ENCODE results near the gene DAPK2. TPM values are rescaled to one million over a fixed set of nuclear protein-coding genes. Genes with fewer than 3 reads are reported as not detected.

Gene DAPK2
- total and polyA plus RNA-seq, 2 experiments from 2014 or later = 5.8 to 7.5 TPM

- Histone ChIP-seq H3K4me3 (no peak overlapping the region), H4K20me1 (ENCODE audit: insufficient read depth) (no peaks in the 10 kb centered on the region), H3K4me2 (ENCODE audit: unreplicated experiment) (no peak overlapping the region), H3K9ac (no peak overlapping the region), H3K9me3 (ENCODE audit: low read depth) (no peaks in the 10 kb centered on the region), H3K4me1 (ENCODE audit: insufficient read depth) (peaks cover 22% of the 10 kb centered on the region), H3K79me2 (ENCODE audit: insufficient read depth) (no peaks in the 10 kb centered on the region), H2AFZ (no peak overlapping the region), H3K27me3 (replicated peaks; ENCODE audit: insufficient read depth) (no peaks in the 10 kb centered on the region), H3K9me2 (ENCODE audit: insufficient read depth) (no peaks in the 10 kb centered on the region), H3F3A (ENCODE audit: insufficient read depth) (0 out of 2 replicates have a peak, but pooled peaks cover 5% of the 10 kb centered on the region), H3K27ac (no peak overlapping the region), H3K36me3 (ENCODE audit: low read depth) (no peaks in the 10 kb centered on the region)
- 47 to 50% methylated on average over 1 of the region's 1 CpG for WGBS, 2 experiments (ENCODE audit: low coverage in 1 of 2, low lambda C conversion rate in 2 of 2, missing lambda C conversion rate in 2 of 2)
- in situ Hi-C loops (cut with MboI) = no loop called here
- DNase-seq = peak; percentile 20
- TF ChIP-seq EZH2phosphoT487 (IDR thresholded peaks at IDR 0.05; ENCODE audit: insufficient read depth, low read depth) = no peak
- TF ChIP-seq EZH2 (IDR thresholded peaks at IDR 0.05; ENCODE audit: insufficient read depth, poor library complexity, severe bottlenecking) = no peak
Observed at GRCh38 chr15:64023220-64023619, 23.1 kb downstream of the DAPK2 start.

- Histone ChIP-seq H3K27me3 (replicated peaks; ENCODE audit: insufficient read depth) (no peaks in the 10 kb centered on the region), H3K9me3 (ENCODE audit: low read depth) (no peaks in the 10 kb centered on the region), H3K4me2 (ENCODE audit: unreplicated experiment) (no peak overlapping the region), H4K20me1 (ENCODE audit: insufficient read depth) (no peaks in the 10 kb centered on the region), H3K27ac (no peak overlapping the region), H2AFZ (no peak overlapping the region), H3K4me3 (no peak overlapping the region), H3F3A (ENCODE audit: insufficient read depth) (peaks cover 10% of the 10 kb centered on the region; the same call in 1 of the 2 replicates), H3K9me2 (ENCODE audit: insufficient read depth) (no peaks in the 10 kb centered on the region), H3K79me2 (ENCODE audit: insufficient read depth) (no peaks in the 10 kb centered on the region), H3K9ac (no peak overlapping the region), H3K36me3 (ENCODE audit: low read depth) (no peaks in the 10 kb centered on the region), H3K4me1 (ENCODE audit: insufficient read depth) (peaks cover 29% of the 10 kb centered on the region)
- no peak for DNase-seq
- TF ChIP-seq EZH2phosphoT487 (IDR thresholded peaks at IDR 0.05; ENCODE audit: insufficient read depth, low read depth) (no peak), EZH2 (IDR thresholded peaks at IDR 0.05; ENCODE audit: insufficient read depth, poor library complexity, severe bottlenecking) (no peak)
- in situ Hi-C loops (cut with MboI) = no loop called here
- 93 to 97% methylated on average over 6 of the region's 6 CpGs for WGBS, 2 experiments (ENCODE audit: low coverage in 1 of 2, low lambda C conversion rate in 2 of 2, missing lambda C conversion rate in 2 of 2)
Observed at GRCh38 chr15:64022571-64022970, 23.7 kb downstream of the DAPK2 start.

- Histone ChIP-seq H3F3A (ENCODE audit: insufficient read depth) (peaks cover 16% of the 10 kb centered on the region; the same call in 1 of the 2 replicates), H3K4me2 (ENCODE audit: unreplicated experiment) (peak overlapping the region; percentile 0), H3K9me3 (ENCODE audit: low read depth) (no peaks in the 10 kb centered on the region), H3K9me2 (ENCODE audit: insufficient read depth) (no peaks in the 10 kb centered on the region), H3K4me1 (ENCODE audit: insufficient read depth) (peaks cover 35% of the 10 kb centered on the region), H4K20me1 (ENCODE audit: insufficient read depth) (no peaks in the 10 kb centered on the region), H3K79me2 (ENCODE audit: insufficient read depth) (no peaks in the 10 kb centered on the region), H3K27me3 (replicated peaks; ENCODE audit: insufficient read depth) (no peaks in the 10 kb centered on the region), H3K4me3 (no peak overlapping the region), H3K9ac (peak overlapping the region; percentile 17; the same call in 1 of the 2 replicates), H2AFZ (no peak overlapping the region), H3K36me3 (ENCODE audit: low read depth) (no peaks in the 10 kb centered on the region), H3K27ac (peak overlapping the region; percentile 9; the same call in 1 of the 2 replicates)
- in situ Hi-C loops (cut with MboI) = no loop called here
- TF ChIP-seq EZH2phosphoT487 (IDR thresholded peaks at IDR 0.05; ENCODE audit: insufficient read depth, low read depth) = 0 out of 2 replicates have a peak, but pooled peaks have one; percentile 44
- TF ChIP-seq EZH2 (IDR thresholded peaks at IDR 0.05; ENCODE audit: insufficient read depth, poor library complexity, severe bottlenecking) = no peak
- WGBS, 2 experiments (ENCODE audit: low coverage in 1 of 2, low lambda C conversion rate in 2 of 2, missing lambda C conversion rate in 2 of 2) = 30 to 40% methylated on average over 2 of the region's 2 CpGs
- DNase-seq = peak; percentile 76
Observed at GRCh38 chr15:64019764-64020163, 26.5 kb downstream of the DAPK2 start.

GRCh38 chr15:64017591-64018163, 28.6 kb downstream of the DAPK2 start:
- H3K4me2 ChIP-seq (ENCODE audit: unreplicated experiment) = peak overlapping the region; percentile 54
- no peaks in the 10 kb centered on the region for H3K9me2 ChIP-seq (ENCODE audit: insufficient read depth)
- peak; percentile 56 for DNase-seq
- TF ChIP-seq EZH2phosphoT487 (IDR thresholded peaks at IDR 0.05; ENCODE audit: insufficient read depth, low read depth) (no peak), EZH2 (IDR thresholded peaks at IDR 0.05; ENCODE audit: insufficient read depth, poor library complexity, severe bottlenecking) (no peak)
- H3F3A ChIP-seq (ENCODE audit: insufficient read depth) = peaks cover 32% of the 10 kb centered on the region
- H3K79me2 ChIP-seq (ENCODE audit: insufficient read depth) = no peaks in the 10 kb centered on the region
- no peaks in the 10 kb centered on the region for H3K9me3 ChIP-seq (ENCODE audit: low read depth)
- peak overlapping the region; percentile 15; the same call in 1 of the 2 replicates for H3K27ac ChIP-seq
- H2AFZ ChIP-seq = no peak overlapping the region
- no peak overlapping the region for H3K4me3 ChIP-seq
- no peaks in the 10 kb centered on the region for H3K36me3 ChIP-seq (ENCODE audit: low read depth)
- peaks cover 43% of the 10 kb centered on the region for H3K4me1 ChIP-seq (ENCODE audit: insufficient read depth)
- in situ Hi-C loops (cut with MboI) = no loop called here
- H3K27me3 ChIP-seq (replicated peaks; ENCODE audit: insufficient read depth) = no peaks in the 10 kb centered on the region
- H3K9ac ChIP-seq = no peak overlapping the region
- WGBS, 2 experiments (ENCODE audit: low coverage in 1 of 2, low lambda C conversion rate in 2 of 2, missing lambda C conversion rate in 2 of 2) = 51 to 57% methylated on average over 3 of the region's 3 CpGs
- H4K20me1 ChIP-seq (ENCODE audit: insufficient read depth) = no peaks in the 10 kb centered on the region

All from GM23248 (cell line).